ENCODE measurements around the gene EFHB. TPM values are rescaled to one million over a fixed set of nuclear protein-coding genes. Genes with fewer than 3 reads are reported as not detected.

The EFHB gene
- polyA plus RNA-seq, 2 of the 4 experiments (the other 2 are of a cell fraction): 2.1 to 2.7 TPM

GRCh38 chr3:19945969-19946831 is 12.2 kb upstream of the EFHB start:
- ChIA-PET POLR2A (interaction anchor here (1.0 to 1.2 kb wide), 2 partner anchors 9 to 57 kb away, joined by 4 to 5 read pairs; no protein-coding TSS in a partner anchor), CTCF (interaction anchor here (1.4 kb wide), 1 partner anchor 94 kb away, joined by 3 read pairs; the partner anchor contains the start of gene KAT2B)
- H3K9me3 ChIP-seq: no peaks in the 10 kb centered on the region
- FAIRE-seq: no peak
- peak; percentile 19; the same call in 1 of the 2 replicates for TF ChIP-seq PHF8 (IDR thresholded peaks at IDR 0.05; ENCODE audit: borderline replicate concordance, low read depth)
- peak; percentile 38; the same call in 1 of the 2 replicates for TF ChIP-seq EHMT2 (IDR thresholded peaks at IDR 0.05; ENCODE audit: low read depth)
- TF ChIP-seq NR3C1 (IDR thresholded peaks at IDR 0.05): no peak
- no peak for TF ChIP-seq CBX8 (IDR thresholded peaks at IDR 0.05)
- TF ChIP-seq E2F6 (IDR thresholded peaks at IDR 0.05; ENCODE audit: borderline replicate concordance, low read depth): 0 out of 2 replicates have a peak, but pooled peaks have one; percentile 18
- H3K4me3 ChIP-seq: peak overlapping the region; percentile 96
- H3K27ac ChIP-seq: peak overlapping the region; percentile 92 to 97
- 3% methylated on average over 26 of the region's 26 CpGs for WGBS (ENCODE audit: missing lambda C conversion rate)
- DNase-seq (ENCODE audit: low read depth in 1 of 2, low spot score in 1 of 2): peak; percentile 16 to 45
- peak; percentile 51 to 65 for ATAC-seq
- H3K4me1 ChIP-seq: peaks cover 37% of the 10 kb centered on the region; the same call in 2 of the 3 replicates
- H3K4me2 ChIP-seq: peak overlapping the region; percentile 96

- Histone ChIP-seq H3K9me3 (no peaks in the 10 kb centered on the region), H3K27ac (peak overlapping the region; percentile 92 to 97), H3K4me3 (peak overlapping the region; percentile 96), H3K4me2 (peak overlapping the region; percentile 96), H3K4me1 (peaks cover 34% of the 10 kb centered on the region; the same call in 2 of the 3 replicates)
- 12% methylated on average over 9 of the region's 9 CpGs for WGBS (ENCODE audit: missing lambda C conversion rate)
- FAIRE-seq (no peak), ATAC-seq (no peak), DNase-seq (ENCODE audit: low read depth in 1 of 2, low spot score in 1 of 2) (peak in 1 of 2 experiments; percentile 14)
- CTCF ChIA-PET: interaction anchor here (1.4 to 1.7 kb wide), 2 partner anchors 78 to 95 kb away, joined by 3 read pairs; partner anchors contain the start of gene KAT2B
- POLR2A ChIA-PET: interaction anchor here (0.6 to 1.5 kb wide), 4 partner anchors 8 to 59 kb away, joined by 3 to 5 read pairs (median 4); no protein-coding TSS in a partner anchor
- no peak for TF ChIP-seq POLR2AphosphoS2 (conservative IDR thresholded peaks at IDR 0.05; ENCODE audit: low read length)
- TF ChIP-seq CBX8 (IDR thresholded peaks at IDR 0.05): no peak
- TF ChIP-seq USF2 (IDR thresholded peaks at IDR 0.05): no peak
- TF ChIP-seq JUNB (IDR thresholded peaks at IDR 0.05): 0 out of 2 replicates have a peak, but pooled peaks have one; percentile 9
- peak; percentile 28 for TF ChIP-seq MAFK (IDR thresholded peaks at IDR 0.05; ENCODE audit: partially characterized antibody)
- TF ChIP-seq CTCF (IDR thresholded peaks at IDR 0.05): no peak
- no peak for TF ChIP-seq PBX3 (IDR thresholded peaks at IDR 0.05)
- TF ChIP-seq E2F6 (IDR thresholded peaks at IDR 0.05; ENCODE audit: borderline replicate concordance, low read depth): no peak
- TF ChIP-seq RCOR1 (IDR thresholded peaks at IDR 0.05; ENCODE audit: low read depth, low read length): no peak
- no peak for TF ChIP-seq BCL3 (IDR thresholded peaks at IDR 0.05)
- no peak for TF ChIP-seq ATOH8 (CRISPR knock-in tag; IDR thresholded peaks at IDR 0.05; ENCODE audit: low read depth)
- TF ChIP-seq ZSCAN20 (CRISPR knock-in tag; IDR thresholded peaks at IDR 0.05): no peak
- TF ChIP-seq REST (IDR thresholded peaks at IDR 0.05): no peak
- TF ChIP-seq MAX (IDR thresholded peaks at IDR 0.05): no peak
- no peak for TF ChIP-seq SMC3 (IDR thresholded peaks at IDR 0.05)
- peak; percentile 65 to 80 for TF ChIP-seq CEBPB (IDR thresholded peaks at IDR 0.05)
- no peak for TF ChIP-seq JUN (IDR thresholded peaks at IDR 0.05)
- TF ChIP-seq CHD2 (IDR thresholded peaks at IDR 0.05; ENCODE audit: low read length, partially characterized antibody): no peak
- no peak for TF ChIP-seq CHD4 (IDR thresholded peaks at IDR 0.05; ENCODE audit: borderline replicate concordance)
Measured at GRCh38 chr3:19945534-19945933, 11.5 kb upstream of the EFHB start.
